IPS-20b (cell line): ENCODE measurements around the gene PRR19.
A peak's percentile ranks its signal among the peaks of the same experiment; 100 is the strongest.
"Not testable (repeated sequence)": the region's sequence is repeated elsewhere in the genome, so short reads cannot be mapped to it uniquely, and the experiment has no call there.

Source experiments
- H3K27ac ChIP-seq: one replicate; pipeline ENCODE4 v1.5.1; 2013; ENCODE audit warnings: low read length
- H3K27me3 ChIP-seq: 2 replicates; pipeline ENCODE4 v1.6.1; 2013; ENCODE audit warnings: mild to moderate bottlenecking, low read length, inconsistent platforms; ENCODE audit not compliant: insufficient read depth
- H3K36me3 ChIP-seq: 2 replicates; pipeline ENCODE4 v1.6.1; 2013; ENCODE audit warnings: low read depth, mild to moderate bottlenecking, inconsistent platforms, low read length, moderate library complexity; ENCODE audit not compliant: insufficient read depth
- H3K4me1 ChIP-seq: 2 replicates; pipeline ENCODE4 v1.6.1; 2013; ENCODE audit warnings: mild to moderate bottlenecking, control low read depth, inconsistent platforms, low read length, moderate library complexity; ENCODE audit not compliant: insufficient read depth
- H3K4me3 ChIP-seq: 2 replicates; pipeline ENCODE4 v1.5.1; 2013; ENCODE audit warnings: mild to moderate bottlenecking, low read length, inconsistent platforms
- H3K9ac ChIP-seq: 2 replicates; pipeline ENCODE4 v1.6.1; 2013; ENCODE audit warnings: low read depth, mild to moderate bottlenecking, inconsistent platforms, low read length, moderate library complexity
- H3K9me3 ChIP-seq: 2 replicates; pipeline ENCODE4 v1.6.1; 2013; ENCODE audit warnings: mild to moderate bottlenecking, low read depth, low read length, inconsistent platforms; ENCODE audit not compliant: insufficient read depth

Gene PRR19

DNA sequence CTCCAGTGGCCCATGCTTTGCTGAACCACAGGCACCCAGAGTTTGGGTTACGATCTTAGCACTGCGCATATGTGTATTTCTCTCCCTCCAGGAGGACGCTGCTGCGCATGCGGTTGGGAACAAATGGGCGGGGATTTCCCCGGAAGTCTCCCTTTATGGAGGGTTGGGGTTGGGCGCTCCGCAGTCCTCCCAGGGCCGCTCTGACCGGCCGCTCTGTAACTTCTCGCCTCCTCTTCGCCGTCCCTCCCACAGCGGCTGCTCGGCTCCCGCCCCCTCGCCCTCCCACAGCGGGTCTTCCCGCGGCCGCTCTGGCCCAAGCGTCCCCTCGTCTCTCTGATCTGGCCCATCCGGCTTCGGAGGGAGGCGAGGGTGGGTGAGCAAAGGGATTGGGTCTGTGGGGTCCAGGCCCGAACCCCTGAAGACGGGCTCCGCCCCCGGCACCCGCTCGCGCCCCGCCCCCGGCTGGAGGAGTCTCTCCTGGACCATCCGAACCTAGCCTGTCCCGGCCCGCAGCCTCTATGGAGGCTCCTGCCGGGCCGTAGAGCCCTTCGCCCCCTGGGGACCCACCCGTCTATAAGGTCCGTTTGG lies 23.5 kb downstream of the PRR19 start, which contains the start of gene MEGF8:
Gene MEGF8, plus strand, starts transcription at position 328 of the 588 bp plus-strand sequence. CDS start 609 bp downstream, outside the sequence.
- H3K36me3 ChIP-seq, result no peaks in the 10 kb centered on the region
- no peak within 1 kb of the TSS for H3K27ac ChIP-seq
- H3K27me3 ChIP-seq, result peaks cover 38% of the 10 kb centered on the region
- peak within 1 kb of the TSS; percentile 94 for H3K4me3 ChIP-seq
- no peaks in the 10 kb centered on the region for H3K9me3 ChIP-seq
- H3K9ac ChIP-seq, result peak within 1 kb of the TSS; percentile 87
- H3K4me1 ChIP-seq, result no peaks in the 10 kb centered on the region; the same call in 1 of the 2 replicates

DNA sequence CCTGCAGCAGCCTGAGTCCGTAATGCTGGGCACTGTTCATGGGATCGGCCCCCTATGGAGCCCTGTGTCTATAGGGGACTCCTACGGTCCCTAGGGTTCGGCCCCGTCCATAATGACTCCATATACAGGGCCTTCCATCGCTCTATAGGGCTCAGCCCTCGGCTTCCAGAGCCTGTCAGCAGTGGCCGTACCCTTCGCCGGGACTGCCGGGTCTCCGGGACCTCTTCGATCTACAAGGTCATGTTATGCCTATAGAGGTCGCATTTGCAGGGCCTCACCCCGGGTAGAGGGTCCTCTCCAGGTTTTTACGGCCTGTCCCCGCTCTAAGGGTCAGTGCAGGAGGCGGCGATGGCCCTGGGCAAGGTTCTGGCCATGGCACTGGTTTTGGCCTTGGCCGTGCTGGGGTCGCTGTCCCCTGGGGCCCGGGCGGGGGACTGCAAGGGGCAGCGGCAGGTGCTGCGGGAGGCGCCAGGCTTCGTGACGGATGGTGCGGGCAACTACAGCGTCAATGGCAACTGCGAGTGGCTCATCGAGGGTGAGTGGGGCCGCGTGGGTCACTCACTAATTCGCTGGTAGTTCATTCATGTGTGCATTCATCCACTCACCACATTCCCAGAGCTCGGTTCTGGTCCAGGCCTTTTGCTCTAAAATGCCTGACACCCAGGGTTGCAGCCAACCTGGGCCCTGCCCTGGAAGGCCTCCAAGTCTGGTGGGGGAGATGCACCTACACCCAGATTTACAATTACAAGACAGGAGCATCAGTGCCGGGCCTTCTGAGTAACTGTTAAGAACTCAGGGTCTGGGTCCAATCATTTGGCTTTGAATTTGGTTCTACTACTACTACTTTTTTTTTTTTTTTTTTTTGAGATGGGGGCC lies 24.2 kb downstream of the PRR19 start:
- no peaks in the 10 kb centered on the region for H3K9me3 ChIP-seq
- no peak overlapping the region for H3K27ac ChIP-seq
- peak overlapping the region; percentile 94 for H3K4me3 ChIP-seq
- H3K9ac ChIP-seq, result peak overlapping the region; percentile 87
- no peaks in the 10 kb centered on the region for H3K36me3 ChIP-seq
- H3K4me1 ChIP-seq, result no peaks in the 10 kb centered on the region; the same call in 1 of the 2 replicates
- H3K27me3 ChIP-seq, result peaks cover 33% of the 10 kb centered on the region

DNA sequence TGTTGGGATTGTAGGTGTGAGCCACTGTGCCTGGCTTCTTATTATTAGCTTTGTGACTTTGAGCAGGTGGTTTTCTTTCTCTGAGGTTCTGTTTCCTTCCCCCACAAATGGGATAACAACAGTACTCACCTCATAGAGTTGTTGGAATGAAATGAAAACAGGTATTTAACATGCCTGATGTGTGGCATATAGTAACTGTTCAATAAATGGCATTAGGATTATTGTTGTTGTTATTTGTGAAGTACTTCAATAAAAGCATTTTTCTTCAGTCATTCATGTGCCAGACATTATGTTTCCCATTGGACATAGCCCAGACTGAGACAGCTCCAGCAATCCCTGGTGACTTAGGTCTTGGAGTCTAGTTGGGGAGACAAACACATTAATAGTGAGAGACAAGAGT lies 25.0 kb downstream of the PRR19 start:
- Histone ChIP-seq H3K4me1 (no peaks in the 10 kb centered on the region; the same call in 1 of the 2 replicates), H3K9ac (0 out of 2 replicates have a peak overlapping the region, but pooled peaks have one; percentile 87), H3K9me3 (no peaks in the 10 kb centered on the region), H3K27ac (no peak overlapping the region), H3K36me3 (no peaks in the 10 kb centered on the region), H3K27me3 (peaks cover 28% of the 10 kb centered on the region), H3K4me3 (peak overlapping the region; percentile 94; the same call in 1 of the 2 replicates)

- Histone ChIP-seq H3K4me3 (no peak overlapping the region), H3K36me3 (no peaks in the 10 kb centered on the region), H3K27ac (no peak overlapping the region), H3K9ac (no peak overlapping the region), H3K27me3 (peaks cover 24% of the 10 kb centered on the region), H3K4me1 (no peaks in the 10 kb centered on the region; the same call in 1 of the 2 replicates), H3K9me3 (no peaks in the 10 kb centered on the region)
Measured at GRCh38 chr19:42327381-42327780, 25.4 kb downstream of the PRR19 start.

GRCh38 chr19:42328106-42328505 lies 26.2 kb downstream of the PRR19 start:
- no peak overlapping the region for H3K27ac ChIP-seq
- no peak overlapping the region for H3K9ac ChIP-seq

GRCh38 chr19:42328854-42329253 lies 26.9 kb downstream of the PRR19 start:
- Histone ChIP-seq H3K9me3 (no peaks in the 10 kb centered on the region), H3K9ac (no peak overlapping the region), H3K36me3 (no peaks in the 10 kb centered on the region), H3K4me3 (no peak overlapping the region), H3K27ac (no peak overlapping the region), H3K27me3 (peaks cover 11% of the 10 kb centered on the region), H3K4me1 (no peaks in the 10 kb centered on the region; the same call in 1 of the 2 replicates)

More at GRCh38 chr19:42328106-42328505, 26.2 kb downstream of the PRR19 start:
- Histone ChIP-seq H3K9me3 (no peaks in the 10 kb centered on the region), H3K4me1 (no peaks in the 10 kb centered on the region; the same call in 1 of the 2 replicates), H3K36me3 (no peaks in the 10 kb centered on the region), H3K27me3 (peaks cover 18% of the 10 kb centered on the region), H3K4me3 (no peak overlapping the region)

DNA sequence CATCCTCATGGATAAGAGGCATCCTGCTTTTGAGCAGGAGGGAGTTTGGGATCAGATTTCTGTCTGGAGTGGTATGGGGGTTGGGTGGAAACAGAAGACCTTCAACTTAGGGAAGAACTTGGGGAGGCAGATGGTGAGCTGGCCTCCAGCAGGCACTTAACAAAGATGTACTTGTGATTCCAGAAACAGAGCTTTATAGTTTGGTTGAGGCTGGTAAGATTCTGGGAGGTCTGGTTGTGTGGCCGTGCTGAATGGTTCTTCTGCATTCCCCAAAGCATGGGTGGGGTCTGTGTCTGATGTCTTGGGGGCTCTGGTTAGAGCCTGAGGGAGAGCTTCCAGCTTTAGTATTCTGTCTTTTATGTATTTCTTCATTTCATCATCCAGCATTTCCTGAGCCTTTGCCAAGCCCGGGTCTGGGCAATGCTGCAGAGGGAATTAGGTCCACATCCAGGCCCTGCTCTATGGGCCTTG lies 28.3 kb downstream of the PRR19 start:
- Histone ChIP-seq H3K36me3 (no peaks in the 10 kb centered on the region), H3K27ac (no peak overlapping the region), H3K27me3 (no peaks in the 10 kb centered on the region), H3K4me1 (no peaks in the 10 kb centered on the region; the same call in 1 of the 2 replicates), H3K9me3 (no peaks in the 10 kb centered on the region), H3K9ac (no peak overlapping the region), H3K4me3 (no peak overlapping the region)

DNA sequence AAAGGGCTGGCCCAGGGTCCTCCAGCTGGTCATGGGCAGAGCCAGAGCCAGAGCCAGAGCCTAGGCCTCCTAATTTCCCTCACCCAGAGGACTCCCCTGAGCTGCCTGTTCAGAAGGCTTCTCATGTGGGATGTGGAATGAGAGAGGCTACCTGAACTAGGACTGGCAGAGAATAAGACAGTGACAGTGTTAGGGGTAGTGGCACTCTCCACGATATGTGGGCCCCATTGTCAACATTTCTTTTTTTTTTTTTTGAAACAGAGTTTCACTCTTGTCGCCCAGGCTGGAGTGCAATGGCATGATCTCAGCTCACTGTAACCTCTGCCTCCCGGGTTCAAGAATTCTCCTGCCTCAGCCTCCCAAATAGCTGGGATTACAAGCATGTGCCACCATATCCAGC lies 29.4 kb downstream of the PRR19 start:
- H3K36me3 ChIP-seq, H3K4me1 ChIP-seq, H3K9me3 ChIP-seq, H3K27me3 ChIP-seq, H3K27ac ChIP-seq, H3K4me3 ChIP-seq, H3K9ac ChIP-seq: not testable (repeated sequence)

DNA sequence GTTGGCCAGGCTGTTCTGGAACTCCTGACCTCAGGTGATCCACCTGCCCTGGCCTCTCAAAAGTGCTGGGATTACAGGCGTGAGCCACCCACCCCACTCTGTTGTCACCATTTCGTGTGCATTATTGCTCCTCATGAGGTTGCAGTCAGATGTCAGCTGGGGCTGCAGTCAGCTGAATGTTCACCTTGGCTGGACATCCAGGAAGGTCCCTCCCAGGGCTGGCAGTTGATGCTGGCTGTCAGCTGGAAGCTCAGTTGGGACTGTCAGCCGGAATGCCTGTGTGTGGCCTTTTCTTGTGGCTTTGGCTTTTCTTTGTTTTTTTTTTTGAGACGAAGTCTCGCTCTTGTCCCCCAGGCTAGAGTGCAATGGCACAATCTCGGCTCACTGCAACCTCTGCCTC lies 30.1 kb downstream of the PRR19 start:
- Histone ChIP-seq H3K9ac (no peak overlapping the region), H3K4me1 (no peaks in the 10 kb centered on the region; the same call in 1 of the 2 replicates)

GRCh38 chr19:42333018-42333417 lies 31.1 kb downstream of the PRR19 start:
- H3K27me3 ChIP-seq, result no peaks in the 10 kb centered on the region
- peaks cover 13% of the 10 kb centered on the region for H3K36me3 ChIP-seq
- H3K9me3 ChIP-seq, result no peaks in the 10 kb centered on the region
- H3K4me1 ChIP-seq, result no peaks in the 10 kb centered on the region; the same call in 1 of the 2 replicates
- no peak overlapping the region for H3K4me3 ChIP-seq
- H3K9ac ChIP-seq, result no peak overlapping the region
- no peak overlapping the region for H3K27ac ChIP-seq

More for the DNA sequence above, 30.1 kb downstream of the PRR19 start:
- no peaks in the 10 kb centered on the region for H3K9me3 ChIP-seq
- H3K27me3 ChIP-seq, result no peaks in the 10 kb centered on the region
- peaks cover 13% of the 10 kb centered on the region for H3K36me3 ChIP-seq
- H3K4me3 ChIP-seq, result no peak overlapping the region
- no peak overlapping the region for H3K27ac ChIP-seq

DNA sequence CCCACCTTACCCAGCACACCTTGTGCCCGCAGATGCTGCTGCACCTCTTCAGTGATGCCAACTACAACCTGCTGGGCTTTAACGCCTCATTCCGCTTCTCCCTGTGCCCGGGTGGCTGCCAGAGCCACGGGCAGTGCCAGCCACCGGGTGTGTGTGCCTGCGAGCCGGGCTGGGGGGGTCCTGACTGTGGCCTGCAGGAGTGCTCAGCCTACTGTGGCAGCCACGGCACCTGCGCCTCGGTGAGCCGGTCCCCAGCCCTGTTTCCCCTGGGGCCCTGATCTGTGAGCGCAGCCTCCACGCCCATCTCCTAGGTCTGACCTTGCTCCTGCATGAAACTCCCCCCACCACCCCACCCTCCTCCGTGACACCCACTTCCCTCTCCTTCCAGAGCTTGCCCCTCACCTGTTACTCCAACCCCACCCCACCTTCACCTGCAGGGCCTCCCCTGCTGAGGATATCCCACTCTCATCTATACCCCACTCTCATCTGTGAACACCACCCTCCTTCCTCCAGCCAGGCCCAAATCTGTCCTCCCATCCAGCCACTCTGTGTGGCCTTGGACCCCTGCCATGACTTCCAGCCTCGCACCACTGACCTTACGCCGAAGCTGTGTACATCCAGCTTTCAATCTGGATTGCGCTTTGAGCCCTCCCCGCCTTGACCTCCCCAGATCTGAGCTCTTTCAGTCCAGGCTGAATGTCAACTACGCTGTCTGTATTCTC lies 32.2 kb downstream of the PRR19 start:
- no peak overlapping the region for H3K27ac ChIP-seq
- peaks cover 13% of the 10 kb centered on the region for H3K36me3 ChIP-seq
- no peak overlapping the region for H3K4me3 ChIP-seq
- no peaks in the 10 kb centered on the region for H3K27me3 ChIP-seq
- H3K9ac ChIP-seq, result no peak overlapping the region
- no peaks in the 10 kb centered on the region for H3K9me3 ChIP-seq
- no peaks in the 10 kb centered on the region; the same call in 1 of the 2 replicates for H3K4me1 ChIP-seq
